Endothelial cell of umbilical vein (primary cell): ENCODE results near the gene CPNE7. TPM values are rescaled to one million over a fixed set of nuclear protein-coding genes. Genes with fewer than 3 reads are reported as not detected.

Experiments
- BruUV-seq: library from RNA; stranded (reverse); fragments of 400-500 nt; replicated peaks from 2 replicates; lab custom pipeline; 2021; lab: Mats Ljungman, UMichigan
- CTCF ChIA-PET: fragments of 300-600, 350-600 bp; sonication (Branson Sonifier 250); formaldehyde crosslinking; loops from one replicate; lab custom pipeline; 2021; ENCODE audit warnings: antibody characterized with exemption, inconsistent platforms; lab: Charles Lee
- POLR2A ChIA-PET: fragments of 300-600, 350-600 bp; sonication (Branson Sonifier 250); formaldehyde crosslinking; loops from one replicate; lab custom pipeline; 2021; ENCODE audit warnings: antibody characterized with exemption, inconsistent platforms; lab: Charles Lee
- DNase-seq: peaks from one replicate; pipeline ENCODE4 v3.0.0-alpha.2; 2011; ENCODE audit warnings: low read depth, low spot score
- FAIRE-seq: peaks from 2 replicates; lab custom pipeline; 2011; peaks lifted over from hg19 to GRCh38; lab: Jason Lieb, UNC
- H2AFZ ChIP-seq: 2 replicates; pipeline ENCODE4 v1.6.0; 2012; ENCODE audit warnings: low read depth, low read length, control low read depth, inconsistent platforms
- H3K27ac ChIP-seq: 2 replicates; pipeline ENCODE4 v1.5.1; 2011; ENCODE audit warnings: low read depth, mild to moderate bottlenecking, control low read depth, low read length, moderate library complexity; ENCODE audit not compliant: insufficient read depth
- H3K27me3 ChIP-seq, 2 experiments: 2 replicates each; pipeline versions ENCODE4 v1.6.0 to v1.6.1; 2011; ENCODE audit warnings: low read length in 2 of 2, mixed read lengths in 1 of 2; ENCODE audit not compliant: control insufficient read depth in 2 of 2, insufficient read depth in 2 of 2
- H3K36me3 ChIP-seq, 2 experiments: 2 replicates in 1 of 2; 3 replicates in 1 of 2; pipeline ENCODE4 v1.5.1; 2011; ENCODE audit warnings: low read length in 2 of 2, mild to moderate bottlenecking in 1 of 2, moderate library complexity in 1 of 2; ENCODE audit not compliant: control insufficient read depth in 2 of 2, insufficient read depth in 2 of 2; ENCODE audit errors: extremely low read depth in 1 of 2
- H3K4me1 ChIP-seq: 3 replicates; pipeline ENCODE4 v1.5.1; 2011; ENCODE audit warnings: mild to moderate bottlenecking, low read length; ENCODE audit not compliant: control insufficient read depth, insufficient read depth; ENCODE audit errors: extremely low read depth
- H3K4me2 ChIP-seq: 2 replicates; pipeline ENCODE4 v1.6.1; 2011; ENCODE audit warnings: low read length, control low read depth, mixed read lengths; ENCODE audit not compliant: insufficient read depth
- H3K4me3 ChIP-seq, 3 experiments: fragments of 200-600 bp in 1 of 3; sonication (generic), shearing (Covaris generic) in 1 of 3; replicated peaks in 1 of 3; 2 replicates each; pipeline ENCODE4 v1.5.1; 2011 to 2016; ENCODE audit warnings: control low read depth in 3 of 3, low read length in 3 of 3, mild to moderate bottlenecking in 2 of 3, inconsistent platforms in 1 of 3, low read depth in 1 of 3, moderate library complexity in 1 of 3; ENCODE audit not compliant: insufficient read depth in 1 of 3
- H3K79me2 ChIP-seq: 2 replicates; pipeline ENCODE4 v1.6.0; 2012; ENCODE audit warnings: low read length, inconsistent platforms; ENCODE audit not compliant: control insufficient read depth, insufficient read depth
- H3K9ac ChIP-seq: replicated peaks from 2 replicates; pipeline ENCODE3; 2011; ENCODE audit warnings: low read length, control low read depth; ENCODE audit not compliant: insufficient read depth; ENCODE audit errors: extremely low read depth
- H3K9me1 ChIP-seq: replicated peaks from 3 replicates; pipeline ENCODE4 v1.6.0; 2011; ENCODE audit warnings: mild to moderate bottlenecking, low read length; ENCODE audit not compliant: control insufficient read depth, insufficient read depth; ENCODE audit errors: extremely low read depth
- H3K9me3 ChIP-seq: replicated peaks from 2 replicates; pipeline ENCODE4 v1.5.1; 2012; ENCODE audit warnings: low read length, inconsistent platforms; ENCODE audit not compliant: control insufficient read depth, insufficient read depth
- H4K20me1 ChIP-seq: replicated peaks from 2 replicates; pipeline ENCODE3; 2011; ENCODE audit warnings: mild to moderate bottlenecking, low read length; ENCODE audit not compliant: control insufficient read depth, insufficient read depth; ENCODE audit errors: extremely low read depth
- EZH2 ChIP-seq: IDR thresholded peaks from 2 replicates; pipeline ENCODE4 v1.6.1; 2012; ENCODE audit warnings: borderline replicate concordance, low read depth, mild to moderate bottlenecking, moderate library complexity, low read length, inconsistent platforms; ENCODE audit not compliant: severe bottlenecking
- FOS ChIP-seq: IDR thresholded peaks from 2 replicates; pipeline ENCODE4 v1.6.1; 2011; ENCODE audit warnings: mild to moderate bottlenecking, low read length, moderate library complexity, borderline replicate concordance; ENCODE audit not compliant: insufficient read depth
- GATA2 ChIP-seq: IDR thresholded peaks from 2 replicates; pipeline ENCODE4 v1.7.0; 2011; ENCODE audit warnings: low read depth, mild to moderate bottlenecking, moderate library complexity, mixed read lengths, low read length; ENCODE audit not compliant: insufficient read length, insufficient read depth
- JUN ChIP-seq: IDR thresholded peaks from 2 replicates; pipeline ENCODE4 v1.6.1; 2011; ENCODE audit warnings: borderline replicate concordance, low read depth; ENCODE audit not compliant: insufficient read length, insufficient read depth
- MYC ChIP-seq: IDR thresholded peaks from one replicate; pipeline ENCODE4 v1.6.1; 2011; ENCODE audit warnings: mild to moderate bottlenecking, low read depth, low read length
- POLR2AphosphoS5 ChIP-seq: IDR thresholded peaks from 2 replicates; pipeline ENCODE4 v1.6.1; 2012; ENCODE audit warnings: low read depth, mild to moderate bottlenecking, control low read depth, low read length, moderate library complexity; ENCODE audit not compliant: insufficient read depth
- dilution Hi-C: fragments of 300-500 bp; cut with MboI; formaldehyde crosslinking; loops from one replicate; pipeline ENCODE4 v1.15.0; 2019; ENCODE audit warnings: low sequenced_read_pairs; ENCODE audit not compliant: extremely low pct_ligation_motif_present
- intact Hi-C: fragments of 100-400 bp; cut with micrococcal nuclease; formaldehyde crosslinking; loops from one replicate; pipeline ENCODE4 v1.10.0; 2022
- polyA plus RNA-seq, 4 experiments: library from polyadenylated mRNA; depleted of rRNA in 3 of 4; stranded (reverse) in 3 of 4; unstranded in 1 of 4; fragments of >200 nt; gene quantifications; 2 replicates each; pipeline versions ENCODE4 v1.2.1 to v1.2.3, GENCODE V29; 2011 to 2012; ENCODE audit warnings: missing spikeins in 1 of 4
- total RNA-seq: library from RNA; stranded (reverse); gene quantifications from 2 replicates; pipeline ENCODE4 v1.2.3, GENCODE V29; 2021
- TF ChIP-seq, protein P1 (sequence below), 2 donors: IDR thresholded peaks; 1 replicate in 1 of 2; 2 replicates in 1 of 2; pipeline ENCODE4 v1.5.1; 2011; ENCODE audit warnings: low read length in 2 of 2, mild to moderate bottlenecking in 2 of 2, moderate library complexity in 2 of 2, control low read depth in 1 of 2, inconsistent platforms in 1 of 2, low read depth in 1 of 2; ENCODE audit not compliant: insufficient read depth in 1 of 2; ENCODE audit errors: extremely low read depth in 1 of 2
- TF ChIP-seq, protein P2 (sequence below): IDR thresholded peaks from 2 replicates; pipeline ENCODE4 v1.6.1; 2011; ENCODE audit not compliant: insufficient read depth, insufficient read length

Gene CPNE7
- total and polyA plus RNA-seq, 2 donors (not counting 3 experiments of a cell fraction or from before 2014, with no cell fraction given): 2.0 to 5.9 TPM

DNA sequence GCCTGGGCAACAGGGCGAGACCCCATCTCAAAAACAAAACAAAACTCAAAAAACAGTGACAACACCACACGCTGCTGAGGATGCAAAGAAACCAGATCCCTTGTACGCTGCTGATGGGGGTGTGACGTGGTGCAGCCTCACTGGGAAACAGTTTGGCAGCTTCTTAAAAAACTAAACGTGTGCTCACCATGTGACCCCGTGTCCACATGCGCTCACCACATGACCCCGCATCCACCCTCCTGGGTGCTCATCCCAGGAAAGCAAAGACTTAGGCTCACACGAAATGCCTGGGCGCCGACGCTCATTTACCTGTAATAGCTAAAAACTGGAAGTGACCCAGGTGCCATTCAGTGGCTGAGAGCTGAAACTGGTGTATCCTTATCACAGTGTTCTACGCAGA is 35.0 kb upstream of the CPNE7 start:
- H3K9me1 ChIP-seq: no peaks in the 10 kb centered on the region
- H3K9me3 ChIP-seq: no peaks in the 10 kb centered on the region
- H3K9ac ChIP-seq: no peak overlapping the region
- TF ChIP-seq, protein P1, sequence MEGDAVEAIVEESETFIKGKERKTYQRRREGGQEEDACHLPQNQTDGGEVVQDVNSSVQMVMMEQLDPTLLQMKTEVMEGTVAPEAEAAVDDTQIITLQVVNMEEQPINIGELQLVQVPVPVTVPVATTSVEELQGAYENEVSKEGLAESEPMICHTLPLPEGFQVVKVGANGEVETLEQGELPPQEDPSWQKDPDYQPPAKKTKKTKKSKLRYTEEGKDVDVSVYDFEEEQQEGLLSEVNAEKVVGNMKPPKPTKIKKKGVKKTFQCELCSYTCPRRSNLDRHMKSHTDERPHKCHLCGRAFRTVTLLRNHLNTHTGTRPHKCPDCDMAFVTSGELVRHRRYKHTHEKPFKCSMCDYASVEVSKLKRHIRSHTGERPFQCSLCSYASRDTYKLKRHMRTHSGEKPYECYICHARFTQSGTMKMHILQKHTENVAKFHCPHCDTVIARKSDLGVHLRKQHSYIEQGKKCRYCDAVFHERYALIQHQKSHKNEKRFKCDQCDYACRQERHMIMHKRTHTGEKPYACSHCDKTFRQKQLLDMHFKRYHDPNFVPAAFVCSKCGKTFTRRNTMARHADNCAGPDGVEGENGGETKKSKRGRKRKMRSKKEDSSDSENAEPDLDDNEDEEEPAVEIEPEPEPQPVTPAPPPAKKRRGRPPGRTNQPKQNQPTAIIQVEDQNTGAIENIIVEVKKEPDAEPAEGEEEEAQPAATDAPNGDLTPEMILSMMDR (IDR thresholded peaks at IDR 0.05; ENCODE audit: extremely low read depth in 1 of 2, insufficient read depth in 1 of 2, low read depth in 1 of 2, low read length in 2 of 2): no peak
- TF ChIP-seq POLR2AphosphoS5: no peak
- TF ChIP-seq JUN: no peak
- TF ChIP-seq EZH2: no peak
- no peak for TF ChIP-seq MYC
- no peak for TF ChIP-seq GATA2
- TF ChIP-seq, protein P2, sequence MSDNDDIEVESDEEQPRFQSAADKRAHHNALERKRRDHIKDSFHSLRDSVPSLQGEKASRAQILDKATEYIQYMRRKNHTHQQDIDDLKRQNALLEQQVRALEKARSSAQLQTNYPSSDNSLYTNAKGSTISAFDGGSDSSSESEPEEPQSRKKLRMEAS: no peak
- no peak for TF ChIP-seq FOS
- peaks cover 2% of the 10 kb centered on the region for H3K79me2 ChIP-seq
- no peak overlapping the region for H3K4me3 ChIP-seq
- no peaks in the 10 kb centered on the region for H4K20me1 ChIP-seq
- no peaks in the 10 kb centered on the region for H3K4me1 ChIP-seq
- intact Hi-C loops: no loop called here
- peaks cover 0 to 32% of the 10 kb centered on the region in 2 experiments for H3K36me3 ChIP-seq
- no peak for FAIRE-seq
- H2AFZ ChIP-seq: no peak overlapping the region
- no TSS peak for BruUV-seq
- no peaks in the 10 kb centered on the region for H3K27me3 ChIP-seq
- ChIA-PET CTCF (interaction anchor here (0.9 to 1.3 kb wide), 2 partner anchors 17 to 30 kb away, joined by 3 to 6 read pairs; no protein-coding TSS in a partner anchor), POLR2A (no interaction called here)
- dilution Hi-C loops: no loop called here
- no peak overlapping the region for H3K27ac ChIP-seq
- DNase-seq: no peak
- H3K4me2 ChIP-seq: no peak overlapping the region
